Thoracic aorta (tissue), 2 donors: ENCODE measurements around the gene CMA1. TPM values are rescaled to one million over a fixed set of nuclear protein-coding genes. Genes with fewer than 3 reads are reported as not detected.
"Not testable (repeated sequence)": the region's sequence is repeated elsewhere in the genome, so short reads cannot be mapped to it uniquely, and the experiment has no call there.

Experiments
- ATAC-seq: fragments of 150-250 bp; one replicate; pipeline ENCODE4 v1.8.0; 2017; ENCODE audit warnings: low read depth; ENCODE audit not compliant: insufficient number of reproducible peaks, low FRiP score
- DNase-seq: peaks from one replicate; pipeline ENCODE4 v3.0.0-alpha.2; 2020; ENCODE audit warnings: low spot score
- H3K27ac ChIP-seq, 2 donors: fragments of 200-600 bp; sonication (generic); 1 replicate in 1 of 2; 2 replicates in 1 of 2; pipeline ENCODE4 v1.5.1; 2016; ENCODE audit warnings: mild to moderate bottlenecking in 2 of 2, moderate library complexity in 2 of 2
- H3K27me3 ChIP-seq: fragments of 200-600 bp; sonication (generic); replicated peaks from 2 replicates; pipeline ENCODE4 v1.6.0; 2016; ENCODE audit warnings: mild to moderate bottlenecking; ENCODE audit not compliant: insufficient read depth
- H3K36me3 ChIP-seq: fragments of 200-600 bp; sonication (generic); one replicate; pipeline ENCODE4 v1.5.1; 2016
- H3K4me1 ChIP-seq, 2 donors: fragments of 200-600 bp; sonication (generic); 1 replicate in 1 of 2; 2 replicates in 1 of 2; pipeline versions ENCODE4 v1.5.1 to v1.6.0; 2016; ENCODE audit warnings: low read depth in 2 of 2, mild to moderate bottlenecking in 1 of 2; ENCODE audit not compliant: control insufficient read depth in 1 of 2
- H3K4me3 ChIP-seq: fragments of 200-600 bp; sonication (generic); 2 replicates; pipeline ENCODE4 v1.5.1; 2016; ENCODE audit warnings: mild to moderate bottlenecking
- H3K9me3 ChIP-seq: fragments of 200-600 bp; sonication (generic); 2 replicates; pipeline ENCODE4 v1.5.1; 2016
- total RNA-seq, 2 donors: library from RNA; depleted of rRNA; stranded (reverse); fragments of >200 nt; gene quantifications; one replicate each; pipeline versions ENCODE4 v1.1.0 to v1.2.3, GENCODE V29; 2016
- TF ChIP-seq, protein P1 (sequence below): fragments of 200-600 bp; sonication (generic); IDR thresholded peaks from one replicate; pipeline ENCODE4 v1.5.1; 2019; ENCODE audit warnings: antibody characterized with exemption

CMA1 gene
- total RNA-seq, 2 donors from 2014 or later = not detected

DNA sequence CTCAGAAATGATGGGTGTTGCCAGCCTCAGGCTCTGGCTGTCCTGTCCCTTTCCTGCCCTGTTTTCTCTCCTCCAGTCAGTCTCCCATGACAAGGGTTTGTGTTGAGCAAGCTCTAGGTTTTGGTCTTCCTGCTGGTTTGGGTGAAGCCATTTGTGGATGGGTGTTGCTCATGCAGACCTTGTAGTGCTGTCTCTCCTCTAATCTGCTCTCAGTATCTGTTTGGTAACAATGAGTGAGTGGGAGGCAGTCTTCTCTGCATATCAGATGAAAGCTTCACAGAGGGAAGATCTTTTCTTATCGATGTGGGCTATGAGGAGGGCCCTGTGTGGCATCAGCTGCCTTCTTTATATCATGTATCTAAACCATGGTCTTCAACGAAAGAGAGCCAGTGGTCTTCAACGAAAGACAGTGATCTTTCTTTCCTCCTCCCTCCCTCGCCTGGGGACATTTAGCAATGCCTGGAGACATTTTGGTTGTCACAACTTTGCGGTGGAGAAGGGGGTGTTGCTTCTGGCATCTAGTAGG lies 3.6 kb downstream of the CMA1 start:
- no peaks in the 10 kb centered on the region for H3K9me3 ChIP-seq
- TF ChIP-seq, protein P1, sequence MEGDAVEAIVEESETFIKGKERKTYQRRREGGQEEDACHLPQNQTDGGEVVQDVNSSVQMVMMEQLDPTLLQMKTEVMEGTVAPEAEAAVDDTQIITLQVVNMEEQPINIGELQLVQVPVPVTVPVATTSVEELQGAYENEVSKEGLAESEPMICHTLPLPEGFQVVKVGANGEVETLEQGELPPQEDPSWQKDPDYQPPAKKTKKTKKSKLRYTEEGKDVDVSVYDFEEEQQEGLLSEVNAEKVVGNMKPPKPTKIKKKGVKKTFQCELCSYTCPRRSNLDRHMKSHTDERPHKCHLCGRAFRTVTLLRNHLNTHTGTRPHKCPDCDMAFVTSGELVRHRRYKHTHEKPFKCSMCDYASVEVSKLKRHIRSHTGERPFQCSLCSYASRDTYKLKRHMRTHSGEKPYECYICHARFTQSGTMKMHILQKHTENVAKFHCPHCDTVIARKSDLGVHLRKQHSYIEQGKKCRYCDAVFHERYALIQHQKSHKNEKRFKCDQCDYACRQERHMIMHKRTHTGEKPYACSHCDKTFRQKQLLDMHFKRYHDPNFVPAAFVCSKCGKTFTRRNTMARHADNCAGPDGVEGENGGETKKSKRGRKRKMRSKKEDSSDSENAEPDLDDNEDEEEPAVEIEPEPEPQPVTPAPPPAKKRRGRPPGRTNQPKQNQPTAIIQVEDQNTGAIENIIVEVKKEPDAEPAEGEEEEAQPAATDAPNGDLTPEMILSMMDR = no peak
- H3K36me3 ChIP-seq = no peaks in the 10 kb centered on the region
- H3K27ac ChIP-seq = no peak overlapping the region
- H3K4me1 ChIP-seq = no peaks in the 10 kb centered on the region
- no peak for ATAC-seq
- no peak for DNase-seq
- no peaks in the 10 kb centered on the region for H3K27me3 ChIP-seq
- no peak overlapping the region for H3K4me3 ChIP-seq

DNA sequence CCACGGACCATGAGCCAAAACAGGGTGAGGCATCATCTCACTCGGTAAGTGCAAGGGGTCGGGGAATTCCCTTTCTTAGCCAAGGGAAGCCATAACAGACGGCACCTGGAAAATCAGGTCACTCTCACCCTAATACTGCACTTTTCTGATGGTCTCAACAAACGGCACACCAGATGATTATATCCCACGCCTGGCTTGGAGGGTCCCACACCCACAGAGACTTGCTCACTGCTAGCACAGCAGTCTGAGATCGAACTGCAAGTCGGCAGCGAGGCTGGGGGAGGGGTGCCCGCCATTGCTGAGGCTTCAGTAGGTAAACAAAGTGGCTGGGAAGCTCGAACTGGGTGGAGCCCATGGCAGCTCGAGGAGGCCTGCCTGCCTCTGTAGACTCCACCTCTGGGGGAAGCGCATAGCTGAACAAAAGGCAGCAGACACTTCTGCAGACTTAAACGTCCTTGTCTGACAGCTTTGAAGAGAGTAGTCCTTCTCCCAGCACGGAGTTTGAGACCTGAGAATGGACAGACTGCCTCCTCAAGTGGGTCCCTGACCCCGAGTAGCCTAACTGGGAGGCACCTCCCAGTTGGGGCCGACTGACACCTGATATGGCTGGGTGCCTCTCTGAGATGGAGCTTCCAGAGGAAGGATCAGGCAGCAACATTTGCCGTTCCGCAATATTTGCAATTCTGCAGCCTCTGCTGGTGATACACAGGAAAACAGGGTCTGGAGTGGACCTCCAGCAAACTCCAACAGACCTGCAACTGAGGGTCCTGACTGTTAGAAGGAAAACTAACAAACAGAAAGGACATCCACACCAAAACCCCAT lies 16.3 kb downstream of the CMA1 start:
- DNase-seq, ATAC-seq, H3K4me3 ChIP-seq, H3K36me3 ChIP-seq, H3K4me1 ChIP-seq, H3K9me3 ChIP-seq, H3K27me3 ChIP-seq, H3K27ac ChIP-seq: not testable (repeated sequence)

DNA sequence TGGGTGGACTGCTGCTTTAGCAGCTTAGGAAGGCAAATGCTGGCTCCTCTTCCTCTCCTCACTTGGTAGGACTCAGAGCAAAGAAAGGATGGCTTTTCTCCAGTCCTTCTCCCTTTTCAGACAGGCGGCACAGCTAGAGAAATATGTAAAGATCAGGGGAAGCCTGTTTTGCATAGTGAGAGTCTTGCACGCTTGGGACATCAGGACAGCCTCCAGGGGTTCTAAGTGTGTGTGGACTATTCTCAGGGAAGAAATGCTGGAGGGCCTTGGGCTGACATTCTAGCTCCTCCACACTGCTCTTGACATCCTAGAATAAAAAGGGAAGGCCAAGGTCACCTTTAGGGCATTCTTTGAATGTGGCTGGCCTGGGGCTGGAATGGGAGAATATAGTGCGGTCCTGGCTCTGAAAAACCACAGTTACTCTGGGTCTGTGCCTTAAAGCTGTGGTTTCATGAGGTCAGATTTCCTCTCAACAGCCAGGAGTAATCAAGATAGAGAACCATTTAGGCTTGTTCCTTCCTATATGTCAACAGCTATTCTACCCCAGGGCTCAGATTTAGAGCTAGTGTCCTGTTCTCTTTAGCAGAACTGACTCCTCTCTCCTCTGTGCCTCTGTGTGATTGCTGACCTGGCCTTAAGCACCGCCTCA lies 24.3 kb downstream of the CMA1 start:
- H3K36me3 ChIP-seq = no peaks in the 10 kb centered on the region
- H3K4me3 ChIP-seq = no peak overlapping the region
- no peaks in the 10 kb centered on the region for H3K27me3 ChIP-seq
- no peaks in the 10 kb centered on the region for H3K9me3 ChIP-seq
- DNase-seq = no peak
- H3K4me1 ChIP-seq = no peaks in the 10 kb centered on the region
- TF ChIP-seq, protein P1 = no peak
- ATAC-seq = no peak
- no peak overlapping the region for H3K27ac ChIP-seq

DNA sequence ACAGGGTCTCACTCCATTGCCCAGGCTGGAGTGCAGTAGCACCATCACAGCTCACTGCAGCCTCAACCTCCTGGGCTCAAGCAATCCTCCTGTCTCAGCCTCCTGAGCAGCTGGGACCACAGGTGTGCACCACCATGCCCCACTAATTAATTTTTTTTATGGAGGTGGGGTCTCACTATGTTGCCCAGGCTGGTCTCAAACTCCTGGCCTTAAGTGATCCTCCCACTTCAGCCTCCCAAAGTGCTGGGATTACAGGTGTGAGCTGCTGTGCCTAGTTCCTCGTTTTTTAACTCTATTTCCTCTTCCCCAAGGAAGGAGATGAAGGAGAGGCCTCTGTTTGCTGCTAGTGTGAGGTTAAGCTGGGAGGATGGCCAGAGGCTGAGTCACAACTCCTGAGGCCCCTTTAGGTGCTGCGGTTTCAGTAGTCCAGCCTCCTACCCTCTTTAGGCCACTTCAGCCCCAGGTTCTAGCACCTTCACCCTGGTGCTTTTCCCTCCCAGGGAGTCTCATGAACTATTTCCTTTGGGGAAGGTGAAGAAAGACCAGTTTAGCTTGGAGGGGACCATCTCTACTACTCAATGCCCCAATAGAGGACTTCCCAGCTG lies 25.3 kb downstream of the CMA1 start:
- not testable (repeated sequence) for DNase-seq, H3K4me1 ChIP-seq, H3K36me3 ChIP-seq, H3K9me3 ChIP-seq, H3K27ac ChIP-seq, H3K27me3 ChIP-seq, H3K4me3 ChIP-seq, ATAC-seq

DNA sequence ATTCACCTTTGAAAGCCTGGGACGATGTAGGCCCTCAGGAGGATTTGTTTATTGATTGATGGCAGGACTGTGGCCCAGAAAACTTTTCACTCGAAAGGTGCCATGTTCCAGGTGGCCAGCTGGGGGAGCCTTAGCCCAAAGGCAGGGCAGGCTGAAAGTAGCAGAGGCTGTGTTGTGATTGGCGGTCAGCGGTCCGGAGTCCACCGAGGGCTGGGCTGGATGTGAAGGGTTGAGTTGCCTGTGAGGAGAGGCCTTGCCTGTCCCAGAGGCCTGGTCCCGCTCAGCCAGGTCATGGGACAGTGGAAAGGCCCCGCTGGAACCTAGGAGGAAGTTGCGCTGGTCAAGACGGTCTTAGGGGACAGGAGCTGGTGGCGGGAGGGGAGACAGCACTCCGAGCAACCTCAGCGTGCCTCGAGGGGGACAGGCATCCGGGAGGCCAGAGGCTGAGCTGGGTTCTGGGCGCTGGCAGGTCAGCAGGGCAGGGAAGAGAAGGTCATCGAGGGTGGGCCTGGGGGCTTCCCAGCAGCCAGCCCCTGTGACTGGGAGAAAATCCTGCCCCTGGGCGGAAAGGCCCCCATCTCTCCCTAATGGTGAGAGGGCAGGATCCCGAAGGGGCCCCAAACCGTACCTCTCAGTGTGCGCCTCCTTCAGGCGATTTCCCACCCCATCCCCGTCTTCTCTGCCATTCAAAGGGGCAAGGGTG lies 26.3 kb downstream of the CMA1 start:
- no peak overlapping the region for H3K27ac ChIP-seq
- no peaks in the 10 kb centered on the region for H3K9me3 ChIP-seq
- no peaks in the 10 kb centered on the region for H3K27me3 ChIP-seq
- no peaks in the 10 kb centered on the region for H3K4me1 ChIP-seq
- TF ChIP-seq, protein P1 = no peak
- no peak for ATAC-seq
- H3K4me3 ChIP-seq = no peak overlapping the region
- no peaks in the 10 kb centered on the region for H3K36me3 ChIP-seq
- DNase-seq = no peak

DNA sequence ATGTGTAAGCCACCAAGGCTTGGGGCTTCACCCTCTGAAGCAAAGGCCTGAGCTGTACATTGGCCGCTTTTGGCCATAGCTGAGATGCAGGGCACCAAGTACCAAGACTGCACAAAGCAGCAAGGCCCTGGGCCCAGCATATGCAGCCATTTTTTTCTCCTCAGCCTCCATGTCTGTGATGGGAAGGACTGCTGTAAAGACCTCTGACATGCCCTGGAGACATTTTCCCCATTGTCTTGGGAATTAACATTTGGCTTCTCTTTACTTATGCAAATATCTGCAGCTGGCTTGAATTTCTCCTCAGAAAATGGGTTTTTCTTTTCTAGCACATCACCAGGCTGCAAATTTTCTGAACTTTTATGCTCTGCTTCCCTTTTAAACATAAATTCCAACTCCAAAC lies 28.1 kb downstream of the CMA1 start:
- H3K4me3 ChIP-seq, H3K36me3 ChIP-seq, DNase-seq, H3K9me3 ChIP-seq, H3K4me1 ChIP-seq, ATAC-seq, H3K27ac ChIP-seq, H3K27me3 ChIP-seq: not testable (repeated sequence)
